ENCODE data around the gene ITPR1.

- TF ChIP-seq CTCF (conservative IDR thresholded peaks at IDR 0.05; ENCODE audit: low read depth, low read length): no peak
- no peak for TF ChIP-seq EZH2 (IDR thresholded peaks at IDR 0.05; ENCODE audit: low read length, unreplicated experiment)
- no peak for TF ChIP-seq EZH2phosphoT487 (IDR thresholded peaks at IDR 0.05; ENCODE audit: borderline replicate concordance, low read length)
Measured at GRCh38 chr3:4839278-4839677, 346.1 kb downstream of the ITPR1 start.
